RWPE2 (cell line): ENCODE data around the gene SMYD3.
A peak's percentile ranks its signal among the peaks of the same experiment; 100 is the strongest.

Source experiments
- ATAC-seq: fragments of 200-7000 bp; cut with Tn5 transposase; 3 replicates; pipeline ENCODE4 v1.9.1; 2021; ENCODE audit warnings: low read depth
- DNase-seq: peaks from one replicate; pipeline ENCODE4 v3.0.0-alpha.2; 2020; ENCODE audit warnings: low spot score
- H3K27ac ChIP-seq: fragments of 450-650 bp; 2 replicates; pipeline ENCODE4 v1.5.1; 2017; ENCODE audit warnings: mild to moderate bottlenecking; ENCODE audit not compliant: poor library complexity, severe bottlenecking
- H3K27me3 ChIP-seq: fragments of 250-450 bp; sonication (Bioruptor Pico); 2 replicates; pipeline ENCODE4 v1.5.1; 2021; ENCODE audit warnings: mild to moderate bottlenecking, moderate library complexity; ENCODE audit not compliant: insufficient read depth, poor library complexity, severe bottlenecking
- H3K36me3 ChIP-seq: fragments of 250-450 bp; sonication (Bioruptor Pico); 2 replicates; pipeline ENCODE4 v1.5.1; 2020; ENCODE audit warnings: low read depth, mild to moderate bottlenecking, moderate library complexity
- H3K4me1 ChIP-seq: fragments of 250-450 bp; sonication (Bioruptor Pico); 2 replicates; pipeline ENCODE4 v1.5.1; 2021; ENCODE audit warnings: mild to moderate bottlenecking, moderate library complexity; ENCODE audit not compliant: insufficient read depth, poor library complexity, severe bottlenecking
- H3K4me3 ChIP-seq: fragments of 250-450 bp; sonication (Bioruptor Pico); 2 replicates; pipeline ENCODE4 v1.5.1; 2021; ENCODE audit warnings: mild to moderate bottlenecking, moderate library complexity; ENCODE audit not compliant: severe bottlenecking
- H3K9me3 ChIP-seq: fragments of 250-450 bp; sonication (Bioruptor Pico); 2 replicates; pipeline ENCODE4 v1.5.1; 2021; ENCODE audit warnings: mild to moderate bottlenecking, moderate library complexity; ENCODE audit not compliant: severe bottlenecking
- CTCF ChIP-seq: fragments of 450-650 bp; IDR thresholded peaks from one replicate; pipeline ENCODE4 v1.5.1; 2017; ENCODE audit warnings: mild to moderate bottlenecking, moderate library complexity; ENCODE audit not compliant: poor library complexity, severe bottlenecking

SMYD3 gene

DNA sequence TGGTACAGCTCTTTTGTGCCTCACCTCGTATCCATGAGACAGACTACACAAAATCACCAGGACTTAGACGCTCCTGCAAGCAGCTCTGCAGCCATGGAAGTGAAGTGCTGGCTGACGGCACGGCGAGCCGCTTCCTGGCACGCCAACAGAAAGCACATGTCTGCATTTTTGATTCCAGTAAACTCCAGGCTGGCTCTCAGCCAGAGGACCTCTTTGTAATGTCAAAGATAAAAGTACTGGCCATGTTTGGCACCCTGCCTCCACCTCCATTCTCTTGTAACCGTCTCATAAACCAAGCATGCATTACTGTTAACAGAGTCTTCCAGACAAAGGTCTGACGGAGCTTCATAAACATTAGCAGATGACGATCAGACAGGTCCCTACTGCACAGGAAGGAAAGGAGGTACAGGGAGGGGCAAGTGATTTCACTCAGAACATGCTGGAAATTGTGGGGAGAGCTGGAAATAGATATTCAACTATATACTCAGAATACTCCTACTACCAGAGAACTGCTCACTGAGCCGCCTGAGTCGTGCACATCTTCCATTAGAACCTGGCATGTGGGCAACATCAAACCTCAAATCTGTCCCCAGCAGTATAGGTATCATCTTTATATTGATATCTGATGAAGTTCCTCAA lies 632.0 kb downstream of the SMYD3 start:
- no peaks in the 10 kb centered on the region for H3K36me3 ChIP-seq
- no peak overlapping the region for H3K4me3 ChIP-seq
- H3K27ac ChIP-seq, result peak overlapping the region; percentile 41
- TF ChIP-seq CTCF, result no peak
- DNase-seq, result peak; percentile 70
- peak; percentile 90 for ATAC-seq
- peaks cover 10% of the 10 kb centered on the region for H3K4me1 ChIP-seq
- no peaks in the 10 kb centered on the region for H3K9me3 ChIP-seq
- no peaks in the 10 kb centered on the region for H3K27me3 ChIP-seq

- ATAC-seq (no peak), DNase-seq (no peak)
- no peak overlapping the region for H3K4me3 ChIP-seq
- no peaks in the 10 kb centered on the region for H3K9me3 ChIP-seq
- H3K27ac ChIP-seq, result peak overlapping the region; percentile 41
- TF ChIP-seq CTCF, result no peak
- peaks cover 10% of the 10 kb centered on the region for H3K4me1 ChIP-seq
- H3K36me3 ChIP-seq, result no peaks in the 10 kb centered on the region
- H3K27me3 ChIP-seq, result no peaks in the 10 kb centered on the region
Observed at GRCh38 chr1:245873883-245874671, 633.0 kb downstream of the SMYD3 start.

- no peak for TF ChIP-seq CTCF
- Histone ChIP-seq H3K9me3 (no peaks in the 10 kb centered on the region), H3K4me3 (no peak overlapping the region), H3K36me3 (no peaks in the 10 kb centered on the region), H3K4me1 (peaks cover 10% of the 10 kb centered on the region), H3K27me3 (no peaks in the 10 kb centered on the region), H3K27ac (no peak overlapping the region)
- no peak for DNase-seq
- no peak for ATAC-seq
Observed at GRCh38 chr1:245873068-245873467, 634.0 kb downstream of the SMYD3 start.

DNA sequence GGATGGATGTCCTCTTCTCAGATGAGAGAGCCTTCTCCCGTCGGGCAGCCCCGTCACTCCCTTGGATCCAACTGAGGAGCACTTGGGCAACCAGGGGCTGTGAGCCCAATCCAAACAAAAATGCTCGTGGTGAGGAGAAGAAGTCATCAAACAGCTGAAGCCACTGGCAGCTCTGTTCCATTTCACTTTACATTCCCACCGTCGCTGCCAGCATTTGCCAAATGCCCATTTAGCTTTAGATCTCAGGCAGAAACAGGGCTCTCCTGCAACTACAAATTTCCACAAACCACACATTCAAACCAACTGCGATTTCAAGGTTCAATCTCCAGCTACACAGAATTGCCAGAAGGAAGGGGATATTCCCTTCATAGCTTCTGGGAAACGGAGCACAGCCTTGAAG lies 634.6 kb downstream of the SMYD3 start:
- no peak for ATAC-seq
- no peaks in the 10 kb centered on the region for H3K36me3 ChIP-seq
- DNase-seq, result no peak
- H3K27me3 ChIP-seq, result no peaks in the 10 kb centered on the region
- peaks cover 10% of the 10 kb centered on the region for H3K4me1 ChIP-seq
- no peaks in the 10 kb centered on the region for H3K9me3 ChIP-seq
- no peak overlapping the region for H3K27ac ChIP-seq
- no peak for TF ChIP-seq CTCF
- H3K4me3 ChIP-seq, result no peak overlapping the region

DNA sequence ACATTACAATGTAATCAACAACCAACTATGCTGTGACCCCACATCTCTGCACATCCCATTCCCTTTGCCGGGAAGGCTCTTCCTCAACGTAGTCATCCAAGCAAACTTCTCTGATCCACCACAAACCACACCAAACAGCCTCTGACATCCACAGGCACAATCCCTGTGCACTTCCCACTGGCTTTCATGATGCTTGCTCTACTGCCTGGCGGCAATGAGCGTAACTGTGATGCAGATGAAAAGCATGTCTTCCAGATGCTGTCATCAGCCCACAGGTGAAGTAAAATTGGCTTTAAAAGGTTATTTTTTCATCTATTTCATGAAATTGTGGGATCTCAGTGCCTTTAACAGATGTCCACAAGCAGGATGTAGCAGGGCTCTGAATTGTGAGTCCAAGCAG lies 635.2 kb downstream of the SMYD3 start:
- H3K4me3 ChIP-seq, result no peak overlapping the region
- no peaks in the 10 kb centered on the region for H3K9me3 ChIP-seq
- H3K27ac ChIP-seq, result no peak overlapping the region
- no peak for TF ChIP-seq CTCF
- H3K36me3 ChIP-seq, result no peaks in the 10 kb centered on the region
- ATAC-seq (no peak), DNase-seq (no peak)
- H3K27me3 ChIP-seq, result no peaks in the 10 kb centered on the region
- peaks cover 10% of the 10 kb centered on the region for H3K4me1 ChIP-seq
